Prostate gland (tissue), 2 donors: Measurements from ENCODE around the gene GHSR. TPM values are rescaled to one million over a fixed set of nuclear protein-coding genes. Genes with fewer than 3 reads are reported as not detected.

ENCODE experiments used
- DNase-seq: peaks from one replicate; pipeline ENCODE4 v3.0.0-alpha.2; 2019; ENCODE audit warnings: low spot score
- H3K27ac ChIP-seq, 2 donors: fragments of 200-600 bp; sonication (generic); 2 replicates each; pipeline ENCODE4 v1.5.1; 2017 to 2019
- H3K27me3 ChIP-seq: fragments of 200-600 bp; sonication (generic); replicated peaks from 2 replicates; pipeline ENCODE4 v1.5.1; 2019; ENCODE audit not compliant: insufficient read depth
- H3K36me3 ChIP-seq, 2 donors: fragments of 200-600 bp; sonication (generic); 1 replicate in 1 of 2; 2 replicates in 1 of 2; pipeline versions ENCODE4 v1.5.1 to v1.8.1; 2017 to 2019
- H3K4me1 ChIP-seq: fragments of 200-600 bp; sonication (generic); replicated peaks from 2 replicates; pipeline ENCODE4 v1.5.1; 2019
- H3K4me3 ChIP-seq, 2 donors: fragments of 200-600 bp; sonication (generic); 2 replicates each; pipeline ENCODE4 v1.5.1; 2017 to 2019
- H3K9me3 ChIP-seq: fragments of 200-600 bp; sonication (generic); 2 replicates; pipeline ENCODE4 v1.5.1; 2017
- POLR2A ChIP-seq: fragments of 450-650 bp; IDR thresholded peaks from one replicate; pipeline ENCODE4 v1.6.1; 2016; ENCODE audit warnings: antibody characterized with exemption, mild to moderate bottlenecking
- POLR2AphosphoS5 ChIP-seq: sonication (generic); formaldehyde crosslinking; IDR thresholded peaks from one replicate; pipeline ENCODE4 v1.6.1; 2017; ENCODE audit warnings: antibody characterized with exemption
- WGBS: methylation state at CpG from one replicate; pipeline ENCODE4 v1.1.5; 2018; 5-methylcytosine and 5-hydroxymethylcytosine counted together
- intact Hi-C: fragments of 100-400 bp; cut with DNase I; formaldehyde crosslinking; loops from one replicate; pipeline ENCODE4 v1.14.2; 2022
- total RNA-seq, 2 donors: library from RNA; depleted of rRNA; stranded (reverse); fragments of >200 nt; gene quantifications; one replicate each; pipeline ENCODE4 v1.1.0, GENCODE V29; 2016
- TF ChIP-seq, protein P1 (sequence below), 4 experiments: fragments of 200-600 bp in 2 of 4; fragments of 450-650 bp in 2 of 4; sonication (generic) in 2 of 4; IDR thresholded peaks; 1 replicate in 3 of 4; 2 replicates in 1 of 4; pipeline ENCODE4 v1.5.1; 2016 to 2019; ENCODE audit warnings: antibody characterized with exemption in 4 of 4, mild to moderate bottlenecking in 2 of 4, moderate library complexity in 2 of 4

GHSR gene
- total RNA-seq, 2 donors from 2014 or later, result not detected

GRCh38 chr3:172407872-172408271, 40.4 kb downstream of the GHSR start:
- TF ChIP-seq POLR2AphosphoS5, result no peak
- TF ChIP-seq POLR2A, result no peak
- TF ChIP-seq, protein P1, sequence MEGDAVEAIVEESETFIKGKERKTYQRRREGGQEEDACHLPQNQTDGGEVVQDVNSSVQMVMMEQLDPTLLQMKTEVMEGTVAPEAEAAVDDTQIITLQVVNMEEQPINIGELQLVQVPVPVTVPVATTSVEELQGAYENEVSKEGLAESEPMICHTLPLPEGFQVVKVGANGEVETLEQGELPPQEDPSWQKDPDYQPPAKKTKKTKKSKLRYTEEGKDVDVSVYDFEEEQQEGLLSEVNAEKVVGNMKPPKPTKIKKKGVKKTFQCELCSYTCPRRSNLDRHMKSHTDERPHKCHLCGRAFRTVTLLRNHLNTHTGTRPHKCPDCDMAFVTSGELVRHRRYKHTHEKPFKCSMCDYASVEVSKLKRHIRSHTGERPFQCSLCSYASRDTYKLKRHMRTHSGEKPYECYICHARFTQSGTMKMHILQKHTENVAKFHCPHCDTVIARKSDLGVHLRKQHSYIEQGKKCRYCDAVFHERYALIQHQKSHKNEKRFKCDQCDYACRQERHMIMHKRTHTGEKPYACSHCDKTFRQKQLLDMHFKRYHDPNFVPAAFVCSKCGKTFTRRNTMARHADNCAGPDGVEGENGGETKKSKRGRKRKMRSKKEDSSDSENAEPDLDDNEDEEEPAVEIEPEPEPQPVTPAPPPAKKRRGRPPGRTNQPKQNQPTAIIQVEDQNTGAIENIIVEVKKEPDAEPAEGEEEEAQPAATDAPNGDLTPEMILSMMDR (IDR thresholded peaks at IDR 0.05), result no peak
- Histone ChIP-seq H3K9me3 (no peaks in the 10 kb centered on the region), H3K27ac (no peak overlapping the region), H3K4me1 (no peaks in the 10 kb centered on the region), H3K27me3 (no peaks in the 10 kb centered on the region), H3K4me3 (no peak overlapping the region), H3K36me3 (no peaks in the 10 kb centered on the region)
- DNase-seq, result no peak
- intact Hi-C loops, result no loop called here
- WGBS, result 85% methylated on average over 3 of the region's 3 CpGs

DNA sequence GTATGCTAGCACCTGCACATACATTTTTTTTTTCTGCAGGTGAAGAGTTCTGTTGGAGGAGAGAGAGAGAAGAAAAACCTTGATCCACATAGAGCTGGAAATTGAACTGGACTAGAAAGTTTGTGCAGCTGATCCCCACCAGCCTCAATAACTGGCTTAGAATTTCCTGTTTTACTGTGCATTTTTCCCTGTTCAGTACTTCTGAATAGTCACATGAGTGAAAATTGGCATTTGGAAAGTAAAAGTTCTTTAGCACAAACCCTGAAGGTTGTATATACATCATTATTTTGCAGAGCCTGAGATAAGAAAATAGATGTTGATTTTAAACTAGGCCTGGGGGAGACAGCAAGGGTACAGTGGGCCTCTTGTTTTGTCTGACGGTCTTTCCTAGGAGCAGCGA, 42.3 kb downstream of the GHSR start:
- no peak for DNase-seq
- intact Hi-C loops, result no loop called here
- Histone ChIP-seq H3K27me3 (no peaks in the 10 kb centered on the region), H3K4me3 (no peak overlapping the region), H3K27ac (no peak overlapping the region), H3K9me3 (no peaks in the 10 kb centered on the region), H3K4me1 (no peaks in the 10 kb centered on the region), H3K36me3 (no peaks in the 10 kb centered on the region)
- WGBS, result 92% methylated on average over 2 of the region's 2 CpGs
- no peak for TF ChIP-seq POLR2AphosphoS5
- TF ChIP-seq, protein P1 (IDR thresholded peaks at IDR 0.05), result no peak
- TF ChIP-seq POLR2A, result no peak

- DNase-seq, result no peak
- TF ChIP-seq POLR2A, result no peak
- TF ChIP-seq, protein P1 (IDR thresholded peaks at IDR 0.05), result no peak
- TF ChIP-seq POLR2AphosphoS5, result no peak
- no peaks in the 10 kb centered on the region for H3K4me1 ChIP-seq
- H3K36me3 ChIP-seq, result no peaks in the 10 kb centered on the region
- 69% methylated on average over 12 of the region's 12 CpGs for WGBS
- no peak overlapping the region for H3K4me3 ChIP-seq
- intact Hi-C loops, result no loop called here
- H3K27ac ChIP-seq, result no peak overlapping the region
- no peaks in the 10 kb centered on the region for H3K27me3 ChIP-seq
- no peaks in the 10 kb centered on the region for H3K9me3 ChIP-seq
These were observed 43.9 kb downstream of the GHSR start for GRCh38 chr3:172404237-172404962.

GRCh38 chr3:172402892-172403643, 45.2 kb downstream of the GHSR start:
- intact Hi-C loops, result no loop called here
- Histone ChIP-seq H3K27me3 (no peaks in the 10 kb centered on the region), H3K36me3 (no peaks in the 10 kb centered on the region), H3K4me3 (no peak overlapping the region), H3K4me1 (no peaks in the 10 kb centered on the region), H3K27ac (no peak overlapping the region), H3K9me3 (no peaks in the 10 kb centered on the region)
- DNase-seq, result no peak
- TF ChIP-seq POLR2AphosphoS5 (no peak), POLR2A (no peak)
- TF ChIP-seq, protein P1 (IDR thresholded peaks at IDR 0.05), result no peak
- WGBS, result 92% methylated on average over 8 of the region's 8 CpGs

DNA sequence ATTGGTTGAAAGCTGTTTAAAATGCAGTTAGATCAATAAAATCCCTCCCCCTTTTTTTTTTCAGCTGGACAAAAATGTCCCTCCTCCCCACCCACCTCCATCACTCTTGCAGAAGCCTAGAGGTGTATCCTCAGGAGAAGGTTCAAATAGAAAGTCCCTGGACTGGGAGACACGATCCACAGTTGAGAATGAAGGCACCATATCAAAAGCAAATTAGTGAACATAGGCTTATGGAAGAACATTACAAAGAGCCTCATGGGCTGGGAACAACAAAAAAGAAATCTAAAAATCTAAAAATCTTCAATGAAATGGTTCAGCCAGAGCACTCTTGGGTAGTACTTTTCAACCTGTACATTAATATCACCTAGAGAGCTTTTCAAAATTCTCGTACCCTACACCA, 46.2 kb downstream of the GHSR start:
- 76% methylated on average over 2 of the region's 2 CpGs for WGBS

More for the DNA sequence above, 46.2 kb downstream of the GHSR start:
- no peak for DNase-seq
- H3K27me3 ChIP-seq, result no peaks in the 10 kb centered on the region
- intact Hi-C loops, result no loop called here
- no peak for TF ChIP-seq POLR2A
- TF ChIP-seq, protein P1 (IDR thresholded peaks at IDR 0.05), result no peak
- no peak for TF ChIP-seq POLR2AphosphoS5
- no peaks in the 10 kb centered on the region for H3K9me3 ChIP-seq
- no peak overlapping the region for H3K27ac ChIP-seq
- no peak overlapping the region for H3K4me3 ChIP-seq
- H3K4me1 ChIP-seq, result no peaks in the 10 kb centered on the region
- no peaks in the 10 kb centered on the region for H3K36me3 ChIP-seq
